HEK293 (cell line): ENCODE measurements around the gene TOX4.

Experiments
- GLIS2 ChIP-seq: fragments of 450-650 bp; formaldehyde crosslinking; IDR thresholded peaks from 2 replicates; pipeline ENCODE4 v1.5.1; 2016; ENCODE audit warnings: missing biosample characterization, missing genetic modification characterization
- PRDM2 ChIP-seq: fragments of 450-650 bp; formaldehyde crosslinking; IDR thresholded peaks from 2 replicates; pipeline ENCODE4 v1.5.1; 2016; ENCODE audit warnings: missing biosample characterization, missing genetic modification characterization, borderline replicate concordance
- SP3 ChIP-seq: fragments of 450-650 bp; formaldehyde crosslinking; IDR thresholded peaks from 2 replicates; pipeline ENCODE4 v1.5.1; 2016; ENCODE audit warnings: missing biosample characterization, missing genetic modification characterization
- ZFP37 ChIP-seq: fragments of 450-650 bp; formaldehyde crosslinking; IDR thresholded peaks from 2 replicates; pipeline ENCODE4 v1.5.1; 2016; ENCODE audit warnings: missing biosample characterization, missing genetic modification characterization
- ZFP69B ChIP-seq: fragments of 450-650 bp; formaldehyde crosslinking; IDR thresholded peaks from 2 replicates; pipeline ENCODE4 v1.5.1; 2016; ENCODE audit warnings: missing biosample characterization, missing genetic modification characterization
- ZNF121 ChIP-seq: fragments of 450-650 bp; formaldehyde crosslinking; IDR thresholded peaks from 2 replicates; pipeline ENCODE4 v1.5.1; 2016; ENCODE audit warnings: missing biosample characterization, missing genetic modification characterization
- ZNF155 ChIP-seq: fragments of 450-650 bp; formaldehyde crosslinking; IDR thresholded peaks from 2 replicates; pipeline ENCODE4 v1.5.1; 2016; ENCODE audit warnings: missing biosample characterization, missing genetic modification characterization
- ZNF221 ChIP-seq: fragments of 450-650 bp; formaldehyde crosslinking; IDR thresholded peaks from 2 replicates; pipeline ENCODE4 v1.5.1; 2017; ENCODE audit warnings: missing biosample characterization, missing genetic modification characterization, borderline replicate concordance
- ZNF24 ChIP-seq: fragments of 450-650 bp; formaldehyde crosslinking; IDR thresholded peaks from 2 replicates; pipeline ENCODE4 v1.5.1; 2016; ENCODE audit warnings: missing biosample characterization, missing genetic modification characterization
- ZNF274 ChIP-seq, 2 experiments: fragments of 200-500 bp in 1 of 2; fragments of 450-650 bp in 1 of 2; sonication (Bioruptor generic) in 1 of 2; formaldehyde crosslinking in 1 of 2; IDR thresholded peaks; 2 replicates each; pipeline versions ENCODE4 v1.5.1 to v1.6.1; 2014 to 2016; ENCODE audit warnings: borderline replicate concordance in 1 of 2, inconsistent platforms in 1 of 2, low read length in 1 of 2, missing biosample characterization in 1 of 2, missing genetic modification characterization in 1 of 2
- ZNF37A ChIP-seq: fragments of 450-650 bp; IDR thresholded peaks from 2 replicates; pipeline ENCODE4 v1.5.1; 2018; ENCODE audit warnings: missing biosample characterization, missing genetic modification characterization
- ZNF580 ChIP-seq: fragments of 450-650 bp; formaldehyde crosslinking; IDR thresholded peaks from 2 replicates; pipeline ENCODE4 v1.5.1; 2016; ENCODE audit warnings: missing biosample characterization, missing genetic modification characterization
- ZNF621 ChIP-seq: fragments of 450-650 bp; formaldehyde crosslinking; IDR thresholded peaks from 2 replicates; pipeline ENCODE4 v1.5.1; 2017; ENCODE audit warnings: missing biosample characterization, missing genetic modification characterization
- ZNF843 ChIP-seq: fragments of 450-650 bp; formaldehyde crosslinking; IDR thresholded peaks from 2 replicates; pipeline ENCODE4 v1.5.1; 2016; ENCODE audit warnings: missing biosample characterization, missing genetic modification characterization
- ZSCAN4 ChIP-seq: fragments of 450-650 bp; formaldehyde crosslinking; IDR thresholded peaks from 2 replicates; pipeline ENCODE4 v1.5.1; 2017; ENCODE audit warnings: missing biosample characterization, missing genetic modification characterization
- TF ChIP-seq, protein P1 (sequence below): fragments of 450-650 bp; formaldehyde crosslinking; conservative IDR thresholded peaks from 2 replicates; pipeline ENCODE4 v1.5.1; 2016; ENCODE audit warnings: low read depth, missing biosample characterization, missing genetic modification characterization
- TF ChIP-seq, protein P2 (sequence below): fragments of 450-650 bp; formaldehyde crosslinking; IDR thresholded peaks from 2 replicates; pipeline ENCODE4 v1.5.1; 2016; ENCODE audit warnings: missing biosample characterization, missing genetic modification characterization
- TF ChIP-seq, protein P3 (sequence below): fragments of 450-650 bp; formaldehyde crosslinking; IDR thresholded peaks from 2 replicates; pipeline ENCODE4 v1.5.1; 2017; ENCODE audit warnings: missing biosample characterization, missing genetic modification characterization
- TF ChIP-seq, protein P4 (sequence below): fragments of 450-650 bp; formaldehyde crosslinking; IDR thresholded peaks from 2 replicates; pipeline ENCODE4 v1.5.1; 2016; ENCODE audit warnings: missing biosample characterization, missing genetic modification characterization

The TOX4 gene

DNA sequence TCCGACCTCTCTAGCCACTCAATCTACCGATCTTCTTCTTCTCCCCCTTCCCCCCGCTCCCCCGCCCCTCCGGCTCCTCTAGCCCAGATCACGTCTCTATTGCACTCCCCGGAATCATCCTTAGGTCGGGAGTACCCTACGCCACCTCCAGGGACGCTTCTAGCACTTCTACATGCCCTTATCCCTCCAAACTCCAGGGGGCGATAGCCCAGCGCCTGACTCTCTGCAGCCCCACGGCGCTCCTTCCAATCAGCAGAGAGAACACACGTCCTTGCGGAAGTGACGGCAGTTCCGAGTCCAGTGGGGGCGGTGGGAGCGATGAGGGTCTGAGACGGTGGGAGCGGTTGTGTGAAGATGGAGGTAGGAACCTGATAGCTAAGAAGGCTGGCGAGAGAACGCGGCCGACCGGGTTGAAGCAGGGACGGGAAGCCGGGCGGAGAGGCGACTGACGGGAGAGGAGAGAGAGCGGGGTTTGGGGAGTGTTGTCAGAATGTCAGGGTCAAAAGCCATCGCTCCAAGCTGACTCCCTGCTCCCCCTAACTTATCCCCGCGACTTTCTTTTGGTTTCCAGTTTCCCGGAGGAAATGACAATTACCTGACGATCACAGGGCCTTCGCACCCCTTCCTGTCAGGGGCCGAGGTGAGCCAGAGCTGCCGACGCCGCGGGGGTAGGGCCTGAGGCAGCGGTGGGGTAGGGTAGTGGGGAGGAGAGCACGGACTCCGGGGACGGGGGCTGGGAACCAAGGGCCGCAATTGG is at the start of gene TOX4, which contains the start of gene RAB2B (continued):
- TF ChIP-seq, protein P1, sequence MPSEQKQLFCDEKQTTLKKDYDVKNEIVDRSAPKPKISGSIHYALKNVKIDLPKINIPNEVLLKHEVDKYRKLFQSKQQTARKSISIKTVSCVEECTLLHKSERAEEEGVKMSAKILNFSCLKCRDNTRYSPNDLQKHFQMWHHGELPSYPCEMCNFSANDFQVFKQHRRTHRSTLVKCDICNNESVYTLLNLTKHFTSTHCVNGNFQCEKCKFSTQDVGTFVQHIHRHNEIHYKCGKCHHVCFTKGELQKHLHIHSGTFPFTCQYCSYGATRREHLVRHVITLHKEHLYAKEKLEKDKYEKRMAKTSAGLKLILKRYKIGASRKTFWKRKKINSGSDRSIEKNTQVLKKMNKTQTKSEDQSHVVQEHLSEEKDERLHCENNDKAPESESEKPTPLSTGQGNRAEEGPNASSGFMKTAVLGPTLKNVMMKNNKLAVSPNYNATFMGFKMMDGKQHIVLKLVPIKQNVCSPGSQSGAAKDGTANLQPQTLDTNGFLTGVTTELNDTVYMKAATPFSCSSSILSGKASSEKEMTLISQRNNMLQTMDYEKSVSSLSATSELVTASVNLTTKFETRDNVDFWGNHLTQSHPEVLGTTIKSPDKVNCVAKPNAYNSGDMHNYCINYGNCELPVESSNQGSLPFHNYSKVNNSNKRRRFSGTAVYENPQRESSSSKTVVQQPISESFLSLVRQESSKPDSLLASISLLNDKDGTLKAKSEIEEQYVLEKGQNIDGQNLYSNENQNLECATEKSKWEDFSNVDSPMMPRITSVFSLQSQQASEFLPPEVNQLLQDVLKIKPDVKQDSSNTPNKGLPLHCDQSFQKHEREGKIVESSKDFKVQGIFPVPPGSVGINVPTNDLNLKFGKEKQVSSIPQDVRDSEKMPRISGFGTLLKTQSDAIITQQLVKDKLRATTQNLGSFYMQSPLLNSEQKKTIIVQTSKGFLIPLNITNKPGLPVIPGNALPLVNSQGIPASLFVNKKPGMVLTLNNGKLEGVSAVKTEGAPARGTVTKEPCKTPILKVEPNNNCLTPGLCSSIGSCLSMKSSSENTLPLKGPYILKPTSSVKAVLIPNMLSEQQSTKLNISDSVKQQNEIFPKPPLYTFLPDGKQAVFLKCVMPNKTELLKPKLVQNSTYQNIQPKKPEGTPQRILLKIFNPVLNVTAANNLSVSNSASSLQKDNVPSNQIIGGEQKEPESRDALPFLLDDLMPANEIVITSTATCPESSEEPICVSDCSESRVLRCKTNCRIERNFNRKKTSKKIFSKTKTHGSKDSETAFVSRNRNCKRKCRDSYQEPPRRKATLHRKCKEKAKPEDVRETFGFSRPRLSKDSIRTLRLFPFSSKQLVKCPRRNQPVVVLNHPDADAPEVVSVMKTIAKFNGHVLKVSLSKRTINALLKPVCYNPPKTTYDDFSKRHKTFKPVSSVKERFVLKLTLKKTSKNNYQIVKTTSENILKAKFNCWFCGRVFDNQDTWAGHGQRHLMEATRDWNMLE (tag by site-specific recombination), result peak; percentile 91
- peak; percentile 75 for TF ChIP-seq SP3 (tag by site-specific recombination)
- TF ChIP-seq, protein P2, sequence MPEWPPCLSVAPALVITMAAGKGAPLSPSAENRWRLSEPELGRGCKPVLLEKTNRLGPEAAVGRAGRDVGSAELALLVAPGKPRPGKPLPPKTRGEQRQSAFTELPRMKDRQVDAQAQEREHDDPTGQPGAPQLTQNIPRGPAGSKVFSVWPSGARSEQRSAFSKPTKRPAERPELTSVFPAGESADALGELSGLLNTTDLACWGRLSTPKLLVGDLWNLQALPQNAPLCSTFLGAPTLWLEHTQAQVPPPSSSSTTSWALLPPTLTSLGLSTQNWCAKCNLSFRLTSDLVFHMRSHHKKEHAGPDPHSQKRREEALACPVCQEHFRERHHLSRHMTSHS (tag by site-specific recombination), result no peak
- TF ChIP-seq GLIS2 (tag by site-specific recombination), result peak; percentile 83
- no peak for TF ChIP-seq ZFP37 (tag by site-specific recombination)
- TF ChIP-seq ZSCAN4 (tag by site-specific recombination), result no peak
- TF ChIP-seq ZNF37A, result no peak
- TF ChIP-seq ZNF274 (IDR thresholded peaks at IDR 0.05; ENCODE audit: low read length), result no peak
- TF ChIP-seq ZNF274 (tag by site-specific recombination; IDR thresholded peaks at IDR 0.05; ENCODE audit: borderline replicate concordance), result no peak
- TF ChIP-seq ZFP69B (tag by site-specific recombination), result peak; percentile 54; the same call in 1 of the 2 replicates
- TF ChIP-seq ZNF621 (tag by site-specific recombination), result no peak
- peak; percentile 77; the same call in 1 of the 2 replicates for TF ChIP-seq ZNF580 (tag by site-specific recombination)
- TF ChIP-seq ZNF24 (tag by site-specific recombination), result peak; percentile 33; the same call in 1 of the 2 replicates
- TF ChIP-seq, protein P3, sequence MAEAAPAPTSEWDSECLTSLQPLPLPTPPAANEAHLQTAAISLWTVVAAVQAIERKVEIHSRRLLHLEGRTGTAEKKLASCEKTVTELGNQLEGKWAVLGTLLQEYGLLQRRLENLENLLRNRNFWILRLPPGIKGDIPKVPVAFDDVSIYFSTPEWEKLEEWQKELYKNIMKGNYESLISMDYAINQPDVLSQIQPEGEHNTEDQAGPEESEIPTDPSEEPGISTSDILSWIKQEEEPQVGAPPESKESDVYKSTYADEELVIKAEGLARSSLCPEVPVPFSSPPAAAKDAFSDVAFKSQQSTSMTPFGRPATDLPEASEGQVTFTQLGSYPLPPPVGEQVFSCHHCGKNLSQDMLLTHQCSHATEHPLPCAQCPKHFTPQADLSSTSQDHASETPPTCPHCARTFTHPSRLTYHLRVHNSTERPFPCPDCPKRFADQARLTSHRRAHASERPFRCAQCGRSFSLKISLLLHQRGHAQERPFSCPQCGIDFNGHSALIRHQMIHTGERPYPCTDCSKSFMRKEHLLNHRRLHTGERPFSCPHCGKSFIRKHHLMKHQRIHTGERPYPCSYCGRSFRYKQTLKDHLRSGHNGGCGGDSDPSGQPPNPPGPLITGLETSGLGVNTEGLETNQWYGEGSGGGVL (tag by site-specific recombination), result peak; percentile 67; the same call in 1 of the 2 replicates
- no peak for TF ChIP-seq ZNF221 (tag by site-specific recombination)
- no peak for TF ChIP-seq ZNF843 (tag by site-specific recombination)
- TF ChIP-seq PRDM2 (tag by site-specific recombination), result no peak
- TF ChIP-seq ZNF155 (tag by site-specific recombination), result no peak
- TF ChIP-seq, protein P4, sequence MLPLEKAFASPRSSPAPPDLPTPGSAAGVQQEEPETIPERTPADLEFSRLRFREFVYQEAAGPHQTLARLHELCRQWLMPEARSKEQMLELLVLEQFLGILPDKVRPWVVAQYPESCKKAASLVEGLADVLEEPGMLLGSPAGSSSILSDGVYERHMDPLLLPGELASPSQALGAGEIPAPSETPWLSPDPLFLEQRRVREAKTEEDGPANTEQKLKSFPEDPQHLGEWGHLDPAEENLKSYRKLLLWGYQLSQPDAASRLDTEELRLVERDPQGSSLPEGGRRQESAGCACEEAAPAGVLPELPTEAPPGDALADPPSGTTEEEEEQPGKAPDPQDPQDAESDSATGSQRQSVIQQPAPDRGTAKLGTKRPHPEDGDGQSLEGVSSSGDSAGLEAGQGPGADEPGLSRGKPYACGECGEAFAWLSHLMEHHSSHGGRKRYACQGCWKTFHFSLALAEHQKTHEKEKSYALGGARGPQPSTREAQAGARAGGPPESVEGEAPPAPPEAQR, result no peak
- TF ChIP-seq ZNF121, result no peak
